ENCODE data around the gene KIRREL1. TPM values are rescaled to one million over a fixed set of nuclear protein-coding genes. Genes with fewer than 3 reads are reported as not detected.

KIRREL1 gene
- total RNA-seq, 1 donor = 120 TPM

DNA sequence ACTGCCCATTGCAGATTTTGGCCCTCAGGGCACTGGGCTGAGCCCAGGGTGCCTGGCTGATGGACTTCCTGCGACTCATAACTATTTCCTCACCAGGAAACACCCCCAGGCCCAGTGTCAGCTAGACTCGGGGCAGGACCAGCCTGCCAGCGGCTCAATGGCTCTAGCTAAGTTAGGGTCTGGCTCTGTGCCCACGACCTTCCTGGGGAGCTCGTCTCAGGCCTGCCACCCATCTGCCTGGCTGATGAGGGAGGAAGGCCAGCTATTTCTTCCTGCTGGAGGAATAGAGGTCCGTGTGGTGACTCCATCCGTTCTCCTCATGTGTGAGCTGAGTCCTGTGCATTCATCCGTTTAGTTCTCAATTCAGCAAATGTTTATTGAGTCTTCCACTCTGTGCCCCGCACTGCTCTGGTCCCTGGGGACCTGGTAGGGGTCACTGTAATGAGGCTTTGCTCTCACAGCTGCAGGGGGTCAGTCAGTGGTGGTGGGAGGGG, 44.5 kb downstream of the KIRREL1 start:
- H3K4me3 ChIP-seq (ENCODE audit: low read depth, low read length) = no peak overlapping the region
- TF ChIP-seq, protein P1, sequence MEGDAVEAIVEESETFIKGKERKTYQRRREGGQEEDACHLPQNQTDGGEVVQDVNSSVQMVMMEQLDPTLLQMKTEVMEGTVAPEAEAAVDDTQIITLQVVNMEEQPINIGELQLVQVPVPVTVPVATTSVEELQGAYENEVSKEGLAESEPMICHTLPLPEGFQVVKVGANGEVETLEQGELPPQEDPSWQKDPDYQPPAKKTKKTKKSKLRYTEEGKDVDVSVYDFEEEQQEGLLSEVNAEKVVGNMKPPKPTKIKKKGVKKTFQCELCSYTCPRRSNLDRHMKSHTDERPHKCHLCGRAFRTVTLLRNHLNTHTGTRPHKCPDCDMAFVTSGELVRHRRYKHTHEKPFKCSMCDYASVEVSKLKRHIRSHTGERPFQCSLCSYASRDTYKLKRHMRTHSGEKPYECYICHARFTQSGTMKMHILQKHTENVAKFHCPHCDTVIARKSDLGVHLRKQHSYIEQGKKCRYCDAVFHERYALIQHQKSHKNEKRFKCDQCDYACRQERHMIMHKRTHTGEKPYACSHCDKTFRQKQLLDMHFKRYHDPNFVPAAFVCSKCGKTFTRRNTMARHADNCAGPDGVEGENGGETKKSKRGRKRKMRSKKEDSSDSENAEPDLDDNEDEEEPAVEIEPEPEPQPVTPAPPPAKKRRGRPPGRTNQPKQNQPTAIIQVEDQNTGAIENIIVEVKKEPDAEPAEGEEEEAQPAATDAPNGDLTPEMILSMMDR (IDR thresholded peaks at IDR 0.05; ENCODE audit: insufficient read depth, low read depth, low read length) = no peak

DNA sequence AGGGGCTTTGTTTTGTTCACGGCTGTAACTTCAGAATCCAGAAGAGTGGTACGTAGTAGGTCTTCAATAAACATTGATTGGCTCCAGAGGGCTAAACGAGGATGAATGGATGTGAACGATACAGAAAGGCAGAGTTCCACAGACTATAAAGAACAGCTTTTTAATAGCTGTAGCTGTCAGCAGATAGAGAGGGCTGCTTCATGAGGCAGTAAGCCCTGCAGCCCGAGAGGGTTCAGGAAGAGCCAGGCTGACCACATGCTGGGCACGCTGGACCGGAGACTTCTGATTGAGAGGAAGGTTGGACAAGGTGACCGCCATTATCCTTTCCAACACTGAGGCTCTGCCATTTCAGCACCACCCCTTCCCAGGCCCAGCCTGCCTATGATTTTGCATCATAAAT, 45.3 kb downstream of the KIRREL1 start:
- TF ChIP-seq, protein P1 (IDR thresholded peaks at IDR 0.05; ENCODE audit: insufficient read depth, low read depth, low read length) = no peak
- DNase-seq (ENCODE audit: low read depth) = no peak
- no peak overlapping the region for H3K4me3 ChIP-seq (ENCODE audit: low read depth, low read length)

More for the DNA sequence above, 44.5 kb downstream of the KIRREL1 start:
- peak; percentile 69 for DNase-seq (ENCODE audit: low read depth)

DNA sequence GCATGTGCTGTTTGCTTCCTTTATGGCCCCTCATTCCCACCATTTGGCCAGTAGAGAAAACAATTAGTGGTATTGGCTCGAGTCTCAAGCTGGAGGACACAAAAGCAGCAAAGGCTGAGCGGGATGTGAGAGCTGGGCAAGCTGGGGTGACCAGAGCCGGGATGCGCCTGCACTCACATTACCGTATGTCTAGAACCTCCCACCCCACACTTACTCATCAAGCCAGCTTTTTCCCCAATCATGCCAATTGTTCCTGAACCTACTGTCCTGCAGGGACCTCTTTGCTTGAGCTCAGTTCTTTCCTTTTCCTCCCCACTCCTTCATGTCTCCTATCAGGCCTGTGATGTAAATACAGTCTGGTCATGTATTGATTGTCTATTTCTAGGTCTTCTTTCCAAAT, 45.9 kb downstream of the KIRREL1 start:
- TF ChIP-seq, protein P1 (IDR thresholded peaks at IDR 0.05; ENCODE audit: insufficient read depth, low read depth, low read length) = no peak
- DNase-seq (ENCODE audit: low read depth) = no peak
- H3K4me3 ChIP-seq (ENCODE audit: low read depth, low read length) = no peak overlapping the region

DNA sequence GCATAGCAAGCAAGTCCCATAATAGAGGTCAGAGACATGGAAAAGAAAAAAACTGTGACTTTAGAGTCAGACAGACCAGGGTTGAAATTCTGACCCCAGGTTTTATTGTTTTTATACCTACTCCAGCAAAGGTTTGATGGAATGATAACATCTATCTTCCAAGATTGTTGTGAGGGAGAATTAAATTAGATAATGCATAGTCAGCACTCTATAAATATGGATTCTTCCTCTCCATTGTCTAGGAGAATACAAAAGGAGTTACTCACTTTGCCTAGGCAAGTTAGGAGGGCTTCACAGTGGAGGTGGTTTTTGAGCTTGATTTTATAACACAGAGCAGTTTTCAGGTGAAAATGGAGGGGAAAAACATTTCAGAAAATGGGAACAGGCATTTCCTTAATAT, 46.9 kb downstream of the KIRREL1 start:
- no peak overlapping the region for H3K4me3 ChIP-seq (ENCODE audit: low read depth, low read length)
- DNase-seq (ENCODE audit: low read depth) = no peak
- TF ChIP-seq, protein P1 (IDR thresholded peaks at IDR 0.05; ENCODE audit: insufficient read depth, low read depth, low read length) = no peak

DNA sequence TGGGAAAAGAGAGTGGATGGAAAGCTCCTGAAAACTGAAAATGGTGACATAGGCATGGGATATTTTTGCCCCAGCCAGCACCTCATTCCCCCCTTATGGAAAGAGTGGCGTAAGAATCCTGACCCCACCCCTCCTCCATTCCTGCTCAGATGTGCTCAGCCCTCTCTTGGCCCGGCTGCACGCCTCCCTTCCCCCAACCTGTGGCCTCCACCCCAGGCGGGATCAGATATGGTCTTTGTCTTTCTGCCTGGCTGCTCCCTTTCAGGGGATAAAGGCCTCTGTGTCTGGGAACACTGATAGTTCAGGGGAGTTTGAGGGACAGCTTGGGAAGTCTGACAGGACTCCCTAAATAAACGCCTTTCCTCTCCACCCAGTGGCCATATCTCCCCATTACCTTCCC, 49.8 kb downstream of the KIRREL1 start:
- DNase-seq (ENCODE audit: low read depth) = no peak
- TF ChIP-seq, protein P1 (IDR thresholded peaks at IDR 0.05; ENCODE audit: insufficient read depth, low read depth, low read length) = no peak
- no peak overlapping the region for H3K4me3 ChIP-seq (ENCODE audit: low read depth, low read length)

DNA sequence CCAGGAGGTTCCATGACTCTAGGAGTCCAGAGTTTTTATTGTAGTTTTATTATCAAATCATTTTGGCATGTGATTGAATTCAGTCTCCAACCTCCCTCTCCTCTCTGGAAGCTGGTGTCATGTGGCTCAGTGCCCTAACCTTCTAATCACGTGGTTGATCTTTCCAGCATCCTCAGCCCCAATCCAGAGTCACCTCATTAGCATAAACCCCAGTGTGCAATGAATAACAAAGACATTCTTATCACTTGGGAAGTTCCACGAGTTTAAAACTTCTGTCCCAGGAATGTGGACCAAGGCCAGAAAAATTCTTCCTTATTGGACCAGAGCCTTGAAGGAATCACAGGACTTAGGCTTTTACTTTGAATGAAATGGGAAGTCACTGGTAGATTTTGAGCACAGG, 52.2 kb downstream of the KIRREL1 start:
- H3K4me3 ChIP-seq (ENCODE audit: low read depth, low read length) = no peak overlapping the region
- TF ChIP-seq, protein P1 (IDR thresholded peaks at IDR 0.05; ENCODE audit: insufficient read depth, low read depth, low read length) = no peak
- DNase-seq (ENCODE audit: low read depth) = peak; percentile 72

Data from fibroblast of villous mesenchyme (primary cell).